ENCODE measurements around the gene COL9A1. TPM values are rescaled to one million over a fixed set of nuclear protein-coding genes. Genes with fewer than 3 reads are reported as not detected.
"Not testable (repeated sequence)": the region's sequence is repeated elsewhere in the genome, so short reads cannot be mapped to it uniquely, and the experiment has no call there.

The COL9A1 gene
- total and polyA plus RNA-seq, 7 donors, result 0.28 to 1.1 (median 0.52) TPM; not detected in 2

DNA sequence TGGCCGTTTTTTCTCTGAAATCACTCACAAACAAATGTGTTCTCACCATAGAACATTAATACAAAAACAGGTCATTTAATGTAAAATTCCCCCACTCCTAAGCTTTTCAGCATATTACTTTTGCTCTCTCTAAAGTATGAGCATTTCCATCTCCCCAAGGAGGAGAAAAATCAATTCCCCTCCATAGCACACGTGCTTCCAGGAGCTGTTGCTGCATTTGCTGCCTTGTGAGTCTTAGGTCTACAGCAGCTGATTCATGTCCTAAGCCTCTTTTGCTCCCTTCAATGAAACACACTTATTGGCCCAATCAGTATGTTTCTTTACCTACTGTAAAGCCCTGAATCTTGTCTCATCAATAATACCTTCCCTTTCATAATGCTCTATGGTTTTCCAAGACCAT lies 6.4 kb upstream of the COL9A1 start:
- no peaks in the 10 kb centered on the region for H3K4me1 ChIP-seq
- no peak overlapping the region for H3K27ac ChIP-seq
- no peak overlapping the region for H3K4me3 ChIP-seq
- intact Hi-C loops (cut with DNase I), result loop anchor here (10.0 kb wide), 1 partner anchor 586 kb away; no protein-coding TSS in a partner anchor
- WGBS, 2 donors, result 50 to 72% methylated on average over 2 of the region's 2 CpGs
- H3K36me3 ChIP-seq, result no peaks in the 10 kb centered on the region
- H3K9me3 ChIP-seq, result no peaks in the 10 kb centered on the region
- no peaks in the 10 kb centered on the region for H3K27me3 ChIP-seq
- TF ChIP-seq POLR2A (IDR thresholded peaks at IDR 0.05) (no peak), EP300 (IDR thresholded peaks at IDR 0.05) (no peak), POLR2AphosphoS5 (IDR thresholded peaks at IDR 0.05) (no peak)
- TF ChIP-seq, protein P1, sequence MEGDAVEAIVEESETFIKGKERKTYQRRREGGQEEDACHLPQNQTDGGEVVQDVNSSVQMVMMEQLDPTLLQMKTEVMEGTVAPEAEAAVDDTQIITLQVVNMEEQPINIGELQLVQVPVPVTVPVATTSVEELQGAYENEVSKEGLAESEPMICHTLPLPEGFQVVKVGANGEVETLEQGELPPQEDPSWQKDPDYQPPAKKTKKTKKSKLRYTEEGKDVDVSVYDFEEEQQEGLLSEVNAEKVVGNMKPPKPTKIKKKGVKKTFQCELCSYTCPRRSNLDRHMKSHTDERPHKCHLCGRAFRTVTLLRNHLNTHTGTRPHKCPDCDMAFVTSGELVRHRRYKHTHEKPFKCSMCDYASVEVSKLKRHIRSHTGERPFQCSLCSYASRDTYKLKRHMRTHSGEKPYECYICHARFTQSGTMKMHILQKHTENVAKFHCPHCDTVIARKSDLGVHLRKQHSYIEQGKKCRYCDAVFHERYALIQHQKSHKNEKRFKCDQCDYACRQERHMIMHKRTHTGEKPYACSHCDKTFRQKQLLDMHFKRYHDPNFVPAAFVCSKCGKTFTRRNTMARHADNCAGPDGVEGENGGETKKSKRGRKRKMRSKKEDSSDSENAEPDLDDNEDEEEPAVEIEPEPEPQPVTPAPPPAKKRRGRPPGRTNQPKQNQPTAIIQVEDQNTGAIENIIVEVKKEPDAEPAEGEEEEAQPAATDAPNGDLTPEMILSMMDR (IDR thresholded peaks at IDR 0.05), result no peak
- DNase-seq, result no peak

DNA sequence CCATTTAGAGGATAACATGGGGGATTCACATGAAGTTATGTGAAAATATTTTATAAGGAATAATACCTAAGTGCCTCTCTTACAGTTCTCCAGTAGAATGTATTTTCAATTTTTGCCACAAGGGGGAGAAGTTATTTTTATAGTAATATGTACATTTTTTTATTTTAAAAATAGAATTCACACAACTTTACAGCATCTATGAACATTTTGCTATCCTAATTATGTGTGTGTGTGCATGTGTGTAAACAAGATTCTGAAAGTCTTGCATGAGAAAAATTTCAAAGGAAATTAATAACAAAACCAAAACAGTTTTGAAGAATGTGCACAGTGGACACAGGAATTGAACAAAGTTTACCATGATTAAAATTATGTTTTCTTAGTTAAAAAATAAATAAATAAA lies 5.3 kb upstream of the COL9A1 start:
- not testable (repeated sequence) for H3K36me3 ChIP-seq, H3K4me3 ChIP-seq, H3K27ac ChIP-seq, H3K27me3 ChIP-seq, H3K9me3 ChIP-seq, DNase-seq, H3K4me1 ChIP-seq
- intact Hi-C loops (cut with DNase I), result loop anchor here (10.0 kb wide), 1 partner anchor 587 kb away; no protein-coding TSS in a partner anchor
- TF ChIP-seq, protein P1 (IDR thresholded peaks at IDR 0.05), result peak in 1 of 4 experiments; percentile 23

DNA sequence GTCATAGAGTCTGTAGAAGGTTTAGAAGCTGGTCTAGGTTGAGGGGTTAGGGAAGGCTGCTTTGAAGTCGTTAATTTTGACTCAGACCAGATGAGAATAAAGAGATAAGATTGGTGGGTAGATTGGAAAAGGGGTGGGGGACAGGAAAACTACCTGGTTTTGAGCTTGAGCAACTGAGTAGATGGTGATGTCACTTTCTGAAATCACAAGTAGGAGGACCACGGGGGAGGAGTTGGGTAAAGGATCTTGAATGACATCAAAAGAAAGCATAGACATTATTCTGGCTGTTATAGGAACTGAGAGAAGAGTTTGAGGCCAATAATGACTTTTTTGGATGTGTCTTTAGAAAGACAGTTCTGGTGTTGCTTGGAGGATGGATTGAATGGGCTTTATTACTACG lies 4.1 kb upstream of the COL9A1 start:
- H3K36me3 ChIP-seq, result no peaks in the 10 kb centered on the region
- no peaks in the 10 kb centered on the region for H3K4me1 ChIP-seq
- WGBS, 2 donors, result 63 to 69% methylated on average over 3 of the region's 3 CpGs
- DNase-seq, result no peak
- no peak overlapping the region for H3K27ac ChIP-seq
- no peaks in the 10 kb centered on the region for H3K9me3 ChIP-seq
- intact Hi-C loops (cut with DNase I), result loop anchor here (10.0 kb wide), 1 partner anchor 588 kb away; no protein-coding TSS in a partner anchor
- H3K27me3 ChIP-seq, result no peaks in the 10 kb centered on the region
- TF ChIP-seq POLR2A (IDR thresholded peaks at IDR 0.05), result no peak
- TF ChIP-seq, protein P1 (IDR thresholded peaks at IDR 0.05), result no peak
- no peak for TF ChIP-seq EP300 (IDR thresholded peaks at IDR 0.05)
- TF ChIP-seq POLR2AphosphoS5 (IDR thresholded peaks at IDR 0.05), result no peak
- no peak overlapping the region for H3K4me3 ChIP-seq

DNA sequence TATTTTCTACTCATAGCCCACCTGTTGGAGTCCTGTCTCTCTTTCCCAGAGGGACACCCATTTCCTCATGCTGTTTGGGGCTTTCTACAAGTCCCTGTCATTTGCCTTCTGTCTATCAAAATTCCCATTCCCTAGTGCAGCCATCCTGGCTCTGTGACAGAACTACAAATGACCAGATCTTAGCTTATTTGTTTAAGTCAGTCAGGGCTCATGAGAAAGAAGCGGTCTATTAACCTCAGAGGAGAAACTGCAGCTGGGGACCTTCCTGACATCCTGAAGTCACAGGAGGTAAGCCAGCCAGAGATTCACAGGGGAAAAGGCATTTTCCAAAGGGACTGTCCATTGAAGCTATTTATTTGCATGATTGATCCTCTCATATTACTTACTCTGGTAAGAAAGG lies 1.7 kb upstream of the COL9A1 start:
- intact Hi-C loops (cut with DNase I), result loop anchor here (10.0 kb wide), 1 partner anchor 590 kb away; no protein-coding TSS in a partner anchor
- H3K27me3 ChIP-seq, result no peaks in the 10 kb centered on the region
- no peaks in the 10 kb centered on the region for H3K36me3 ChIP-seq
- H3K27ac ChIP-seq, result no peak overlapping the region
- H3K4me3 ChIP-seq, result no peak overlapping the region
- no peak for DNase-seq
- TF ChIP-seq EP300 (IDR thresholded peaks at IDR 0.05) (no peak), POLR2A (IDR thresholded peaks at IDR 0.05) (no peak), POLR2AphosphoS5 (IDR thresholded peaks at IDR 0.05) (no peak)
- TF ChIP-seq, protein P1 (IDR thresholded peaks at IDR 0.05), result no peak
- 73 to 77% methylated on average over 1 of the region's 1 CpG for WGBS, 2 donors
- H3K9me3 ChIP-seq, result no peaks in the 10 kb centered on the region
- no peaks in the 10 kb centered on the region for H3K4me1 ChIP-seq

DNA sequence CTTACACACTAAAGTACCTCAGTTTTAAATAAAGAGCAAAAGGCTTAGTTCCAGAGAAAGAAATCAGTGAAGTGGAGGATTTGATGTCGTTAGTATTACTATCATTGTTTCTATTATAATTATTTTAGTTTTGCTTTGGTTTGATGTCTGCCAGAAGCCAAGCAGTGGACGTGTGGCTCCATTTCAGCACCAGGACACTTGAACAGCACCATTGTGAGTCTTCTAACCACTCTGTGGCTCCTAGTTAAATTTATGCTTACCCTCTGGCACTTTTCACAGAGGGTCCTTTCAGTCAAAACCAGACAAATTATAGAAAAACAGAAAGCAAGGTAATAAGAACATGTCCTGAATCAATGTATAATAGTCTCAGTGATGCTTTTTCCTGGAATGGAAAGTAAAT lies 3.4 kb downstream of the COL9A1 start:
- Histone ChIP-seq H3K36me3 (no peaks in the 10 kb centered on the region), H3K9me3 (no peaks in the 10 kb centered on the region), H3K27me3 (no peaks in the 10 kb centered on the region), H3K27ac (no peak overlapping the region), H3K4me1 (no peaks in the 10 kb centered on the region), H3K4me3 (no peak overlapping the region)
- WGBS, 2 donors, result 48% methylated on average over 2 of the region's 2 CpGs
- no peak for DNase-seq
- TF ChIP-seq, protein P1 (IDR thresholded peaks at IDR 0.05), result no peak
- no peak for TF ChIP-seq POLR2A (IDR thresholded peaks at IDR 0.05)
- no peak for TF ChIP-seq EP300 (IDR thresholded peaks at IDR 0.05)
- no peak for TF ChIP-seq POLR2AphosphoS5 (IDR thresholded peaks at IDR 0.05)
- intact Hi-C loops (cut with DNase I), result no loop called here
